Fibroblast of peridontal ligament (primary cell): Measurements from ENCODE around the gene PROX1.

Experiments used
- DNase-seq: peaks from one replicate; pipeline ENCODE4 v3.0.0-alpha.2; 2010; ENCODE audit errors: extremely low read depth

PROX1 gene

GRCh38 chr1:213979751-213980586 is 7.8 kb upstream of the PROX1 start:
- no peak for DNase-seq

- DNase-seq = no peak
Observed at GRCh38 chr1:213980906-213981305, 6.9 kb upstream of the PROX1 start.

- DNase-seq = no peak
Observed at GRCh38 chr1:213982289-213982671, 5.5 kb upstream of the PROX1 start.

GRCh38 chr1:213982672-213983492 is 4.9 kb upstream of the PROX1 start:
- DNase-seq = no peak

GRCh38 chr1:213983493-213984386 is 4.0 kb upstream of the PROX1 start:
- DNase-seq = no peak

- no peak for DNase-seq
Observed at GRCh38 chr1:213984387-213985208, 3.2 kb upstream of the PROX1 start.

- DNase-seq = no peak
Observed at GRCh38 chr1:213985209-213986019, 2.4 kb upstream of the PROX1 start.

GRCh38 chr1:213986020-213986924 is 1.5 kb upstream of the PROX1 start:
- DNase-seq = no peak

GRCh38 chr1:213986925-213987250 is 885 bp upstream of the PROX1 start:
- no peak for DNase-seq

- DNase-seq = no peak
Observed at GRCh38 chr1:213987422-213987926, 299 bp upstream of the PROX1 start.

- no peak for DNase-seq
Observed at GRCh38 chr1:213988507-213989001, 781 bp downstream of the PROX1 start.

- no peak for DNase-seq
Observed at GRCh38 chr1:213989002-213989855, 1.5 kb downstream of the PROX1 start.

GRCh38 chr1:213993929-213994328 is 6.2 kb downstream of the PROX1 start:
- DNase-seq = no peak

GRCh38 chr1:213994888-213995287 is 7.1 kb downstream of the PROX1 start:
- no peak for DNase-seq

- DNase-seq = no peak
Observed at GRCh38 chr1:213995603-213996002, 7.8 kb downstream of the PROX1 start.

GRCh38 chr1:213996320-213997037 is 8.7 kb downstream of the PROX1 start:
- DNase-seq = no peak

- no peak for DNase-seq
Observed at GRCh38 chr1:213997038-213997771, 9.4 kb downstream of the PROX1 start.
